HepG2 (cell line): ENCODE results near the gene NDUFB5. TPM values are rescaled to one million over a fixed set of nuclear protein-coding genes. Genes with fewer than 3 reads are reported as not detected.

Experiments
- ATAC-seq: fragments of 200-7000 bp; cut with Tn5 transposase; 3 replicates; pipeline ENCODE4 v1.9.1; 2020; ENCODE audit warnings: mild to moderate bottlenecking, moderate library complexity
- BruUV-seq: library from RNA; stranded (reverse); fragments of 400-500 nt; replicated peaks from 2 replicates; lab custom pipeline; 2021; lab: Mats Ljungman, UMichigan
- CTCF ChIA-PET: fragments of 300-600 bp; formaldehyde crosslinking; extraction: SDS; loops from one replicate; lab custom pipeline; 2021; ENCODE audit warnings: low total read pairs, inconsistent platforms, low intra/inter-chr PET ratio; lab: Yijun Ruan, JAX
- POLR2A ChIA-PET: fragments of 350-600 bp; sonication (Branson Sonifier 250); formaldehyde crosslinking; loops from one replicate; lab custom pipeline; 2020; ENCODE audit warnings: antibody characterized with exemption, inconsistent platforms; lab: Yijun Ruan, JAX
- DNase-seq: peaks from one replicate; pipeline ENCODE4 v3.0.0-alpha.2; 2015; ENCODE audit warnings: low spot score
- FAIRE-seq: peaks from 3 replicates; lab custom pipeline; 2011; peaks lifted over from hg19 to GRCh38; lab: Jason Lieb, UNC
- H2AFZ ChIP-seq: one replicate; pipeline ENCODE4 v1.6.1; 2011; ENCODE audit warnings: low read length, inconsistent platforms
- H3K27ac ChIP-seq: fragments of 300-600 bp; 3 replicates; pipeline ENCODE4 v1.8.0; 2011; ENCODE audit warnings: mixed run types, mild to moderate bottlenecking, mixed read lengths, low read length, inconsistent platforms; ENCODE audit not compliant: insufficient read depth; ENCODE audit errors: extremely low read length
- H3K27me3 ChIP-seq, 2 experiments: fragments of 200-600 bp in 1 of 2; 2 replicates in 1 of 2; 3 replicates in 1 of 2; pipeline versions ENCODE4 v1.6.0 to v1.8.0; 2011; ENCODE audit warnings: low read length in 2 of 2, mild to moderate bottlenecking in 2 of 2, moderate library complexity in 2 of 2, inconsistent platforms in 1 of 2; ENCODE audit not compliant: insufficient read depth in 2 of 2, control insufficient read depth in 1 of 2
- H3K36me3 ChIP-seq, 2 experiments: fragments of 200-600 bp in 1 of 2; replicated peaks in 1 of 2; 2 replicates in 1 of 2; 3 replicates in 1 of 2; pipeline versions ENCODE4 v1.5.1 to v1.8.0; 2011; ENCODE audit warnings: low read length in 2 of 2, inconsistent platforms in 1 of 2; ENCODE audit not compliant: insufficient read depth in 2 of 2, control insufficient read depth in 1 of 2
- H3K4me1 ChIP-seq: 2 replicates; pipeline ENCODE4 v1.5.1; 2012; ENCODE audit warnings: low read length, inconsistent platforms; ENCODE audit not compliant: insufficient read depth
- H3K4me2 ChIP-seq: 2 replicates; pipeline ENCODE4 v1.6.0; 2011; ENCODE audit warnings: low read depth, low read length, inconsistent platforms
- H3K4me3 ChIP-seq, 3 experiments: fragments of 200-600 bp in 1 of 3; sonication (generic), shearing (Covaris generic) in 1 of 3; replicated peaks in 1 of 3; 2 replicates each; pipeline ENCODE4 v1.5.1; 2011 to 2016; ENCODE audit warnings: low read length in 3 of 3, inconsistent platforms in 2 of 3, low read depth in 2 of 3, mild to moderate bottlenecking in 2 of 3, control low read depth in 1 of 3, mixed read lengths in 1 of 3; ENCODE audit not compliant: insufficient read depth in 1 of 3
- H3K79me2 ChIP-seq: one replicate; pipeline ENCODE4 v1.6.1; 2011; ENCODE audit warnings: low read length, inconsistent platforms; ENCODE audit not compliant: insufficient read depth
- H3K9ac ChIP-seq: 2 replicates; pipeline ENCODE4 v1.6.0; 2011; ENCODE audit warnings: mild to moderate bottlenecking, low read depth, low read length, inconsistent platforms; ENCODE audit not compliant: insufficient read depth
- H3K9me3 ChIP-seq: 2 replicates; pipeline ENCODE4 v1.5.1; 2012; ENCODE audit warnings: mild to moderate bottlenecking, low read length
- H4K20me1 ChIP-seq: 2 replicates; pipeline ENCODE4 v1.6.0; 2011; ENCODE audit warnings: inconsistent platforms, mild to moderate bottlenecking, low read length, moderate library complexity; ENCODE audit not compliant: insufficient read depth
- NFE2L2 ChIP-seq: fragments of 150-350 bp; IDR thresholded peaks from 2 replicates; pipeline ENCODE4 v1.6.1; 2014; ENCODE audit warnings: low read length
- NR2C2 ChIP-seq: sonication (generic); formaldehyde crosslinking; IDR thresholded peaks from 2 replicates; pipeline ENCODE4 v1.4.0; 2020; ENCODE audit warnings: missing genetic modification reagents, mild to moderate bottlenecking, moderate library complexity, borderline replicate concordance
- SSRP1 ChIP-seq: IDR thresholded peaks from 2 replicates; pipeline ENCODE4 v1.6.1; 2016; ENCODE audit warnings: control low read depth
- ZNF12 ChIP-seq: sonication (generic); formaldehyde crosslinking; IDR thresholded peaks from 2 replicates; pipeline ENCODE4 v1.5.0; 2020; ENCODE audit warnings: missing genetic modification reagents
- ZNF550 ChIP-seq: sonication (generic); formaldehyde crosslinking; IDR thresholded peaks from 2 replicates; pipeline ENCODE4 v1.4.0; 2020; ENCODE audit warnings: mild to moderate bottlenecking, missing genetic modification reagents, borderline replicate concordance
- ZNF878 ChIP-seq: sonication (generic); formaldehyde crosslinking; IDR thresholded peaks from 2 replicates; pipeline ENCODE4 v1.8.1; 2023; ENCODE audit warnings: mild to moderate bottlenecking, missing genetic modification reagents, moderate library complexity
- WGBS: methylation state at CpG from one replicate; pipeline ENCODE4 v1.1.6; 2017; ENCODE audit warnings: low lambda C conversion rate; 5-methylcytosine and 5-hydroxymethylcytosine counted together
- in situ Hi-C: cut with HindIII; loops from 2 replicates; pipeline ENCODE4 v1.10.0; 2017; ENCODE audit warnings: low pct_unique_long_range_greater_than_20kb; ENCODE audit not compliant: extremely low pct_ligation_motif_present
- intact Hi-C: fragments of 100-400 bp; cut with micrococcal nuclease; formaldehyde crosslinking; loops from one replicate; pipeline ENCODE4 v1.10.0; 2022; ENCODE audit not compliant: unreplicated experiment
- polyA plus RNA-seq, 8 experiments: library from polyadenylated mRNA; depleted of rRNA in 3 of 8; stranded (reverse) in 7 of 8; unstranded in 1 of 8; fragments of >200 nt; fragmentation: Illumina TruSeq in 4 of 8; extraction: Trizol in 4 of 8; gene quantifications; 2 replicates each; pipeline versions ENCODE4 v1.2.1 to v1.2.3, GENCODE V29; 2011 to 2016; ENCODE audit warnings: low read depth in 4 of 8, missing spikeins in 1 of 8, mixed read lengths in 1 of 8; ENCODE audit not compliant: insufficient read depth in 1 of 8
- total RNA-seq, 5 experiments: library from RNA; depleted of rRNA; stranded (reverse); fragments of >200 nt; fragmentation: Illumina TruSeq; extraction: Trizol; gene quantifications; 2 replicates each; pipeline ENCODE4 v1.2.3, GENCODE V29; 2016; ENCODE audit warnings: low read depth in 1 of 5
- TF ChIP-seq, protein P1 (sequence below): sonication (generic); formaldehyde crosslinking; conservative IDR thresholded peaks from 2 replicates; pipeline ENCODE4 v1.4.0; 2020; ENCODE audit warnings: missing genetic modification reagents
- TF ChIP-seq, protein P2 (sequence below), 2 experiments: sonication (generic) in 1 of 2; formaldehyde crosslinking in 1 of 2; IDR thresholded peaks; 2 replicates each; pipeline versions ENCODE4 v1.5.1 to v1.6.1; 2011 to 2020; ENCODE audit warnings: borderline replicate concordance in 1 of 2, low read depth in 1 of 2, low read length in 1 of 2, mild to moderate bottlenecking in 1 of 2, missing genetic modification reagents in 1 of 2, moderate library complexity in 1 of 2

Gene NDUFB5
- total and polyA plus RNA-seq, 2 of the 13 experiments (the other 11 are each of a cell fraction or from before 2014, with no cell fraction given) = 43.3 to 120 TPM

DNA sequence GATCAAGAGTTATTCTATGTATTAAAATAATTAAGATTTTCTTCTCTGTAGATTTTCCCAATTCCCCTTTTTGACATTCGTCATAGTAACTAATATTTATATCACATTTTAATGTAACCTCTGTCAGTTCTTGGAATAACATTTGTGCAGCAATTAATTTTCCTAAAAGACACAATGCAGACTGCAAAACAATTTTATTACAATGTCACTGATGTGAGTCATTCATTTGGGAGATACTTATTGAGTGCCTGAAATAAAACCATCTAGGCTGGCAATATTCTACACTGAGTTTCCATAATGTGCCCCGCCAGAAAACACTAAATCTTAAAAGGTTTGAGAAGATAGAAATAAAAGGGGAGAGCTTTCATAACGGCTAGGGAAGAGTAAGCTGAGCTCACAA, 41.6 kb downstream of the NDUFB5 start:
- TF ChIP-seq SSRP1 (CRISPR knock-in tag) = no peak
- no peak for TF ChIP-seq NFE2L2
- TF ChIP-seq, all 625 proteins: peak for 0
- Histone ChIP-seq H3K79me2 (no peaks in the 10 kb centered on the region), H3K27ac (no peak overlapping the region), H2AFZ (no peak overlapping the region), H4K20me1 (no peaks in the 10 kb centered on the region), H3K27me3 (no peaks in the 10 kb centered on the region; a peak in 1 of 5 replicates), H3K4me2 (no peak overlapping the region), H3K4me1 (peaks cover 38% of the 10 kb centered on the region), H3K9me3 (no peaks in the 10 kb centered on the region), H3K9ac (no peak overlapping the region), H3K36me3 (no peaks in the 10 kb centered on the region), H3K4me3 (no peak overlapping the region)
- BruUV-seq = no TSS peak
- DNase-seq = no peak
- FAIRE-seq = no peak
- ChIA-PET CTCF (no interaction called here), POLR2A (no interaction called here)
- 91% methylated on average over 3 of the region's 3 CpGs for WGBS
- ATAC-seq = no peak
- intact Hi-C loops = loop anchor here (10.0 kb wide), 1 partner anchor 321 kb away; the partner anchor contains the start of gene ZNF639
- in situ Hi-C loops = no loop called here

DNA sequence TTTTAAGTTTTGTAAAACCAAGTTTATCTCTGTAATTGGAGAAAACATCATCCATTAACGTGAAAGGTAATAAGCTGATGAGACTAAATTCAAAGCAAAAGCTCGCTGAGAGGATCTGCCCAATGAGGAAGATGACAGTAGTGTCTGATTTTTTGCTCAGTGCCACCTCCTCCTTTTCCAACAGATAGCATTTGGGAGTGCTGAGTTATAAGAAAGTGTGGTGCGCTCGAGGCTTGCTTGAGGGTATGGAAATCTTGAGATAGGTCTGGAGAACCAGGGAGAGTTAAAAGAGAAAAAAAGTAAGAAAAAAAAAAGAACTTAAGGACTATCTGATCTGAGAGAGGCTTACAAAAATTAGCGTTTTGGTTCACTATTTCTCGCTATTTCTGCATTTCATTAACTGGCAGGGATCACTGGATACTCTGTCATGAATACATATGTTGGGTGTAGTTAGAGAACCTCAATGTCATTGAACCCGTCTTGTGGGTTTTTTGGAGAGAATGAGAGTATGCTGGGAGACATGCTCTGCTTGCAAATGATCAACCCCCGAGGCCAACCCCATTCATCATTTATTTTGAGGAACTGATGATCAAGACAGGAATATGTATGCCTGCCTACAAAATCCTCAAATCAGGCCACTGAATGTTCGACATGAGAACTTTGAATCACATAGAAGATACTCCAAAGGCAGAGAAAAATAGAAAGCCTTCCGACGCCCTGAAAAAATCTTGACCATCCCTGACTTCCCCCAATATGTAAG, 47.3 kb downstream of the NDUFB5 start:
- CTCF ChIA-PET = no interaction called here

More for the DNA sequence above, 47.3 kb downstream of the NDUFB5 start:
- Histone ChIP-seq H3K4me3 (peak overlapping the region; percentile 69 to 92 (median 77)), H3K4me1 (peaks cover 37% of the 10 kb centered on the region), H3K27me3 (no peaks in the 10 kb centered on the region), H3K36me3 (peaks cover 0 to 7% of the 10 kb centered on the region in 2 experiments; a peak in 2 of 5 replicates), H4K20me1 (no peaks in the 10 kb centered on the region), H3K79me2 (peaks cover 34% of the 10 kb centered on the region), H3K4me2 (peak overlapping the region; percentile 75), H3K9ac (peak overlapping the region; percentile 90), H3K27ac (peak overlapping the region; percentile 61), H3K9me3 (no peaks in the 10 kb centered on the region), H2AFZ (no peak overlapping the region)
- in situ Hi-C loops = no loop called here
- 63% methylated on average over 11 of the region's 11 CpGs for WGBS
- FAIRE-seq (no peak), DNase-seq (no peak), ATAC-seq (no peak)
- TSS peak; percentile 81 for BruUV-seq
- intact Hi-C loops = loop anchor here (5.0 kb wide), 2 partner anchors 35 to 80 kb away; no protein-coding TSS in a partner anchor
- POLR2A ChIA-PET = interaction anchor here (0.8 to 2.8 kb wide), 5 partner anchors 8 to 83 kb away, joined by 3 to 30 read pairs (median 7); partner anchors contain the start of genes MRPL47 and NDUFB5
- TF ChIP-seq, protein P1, sequence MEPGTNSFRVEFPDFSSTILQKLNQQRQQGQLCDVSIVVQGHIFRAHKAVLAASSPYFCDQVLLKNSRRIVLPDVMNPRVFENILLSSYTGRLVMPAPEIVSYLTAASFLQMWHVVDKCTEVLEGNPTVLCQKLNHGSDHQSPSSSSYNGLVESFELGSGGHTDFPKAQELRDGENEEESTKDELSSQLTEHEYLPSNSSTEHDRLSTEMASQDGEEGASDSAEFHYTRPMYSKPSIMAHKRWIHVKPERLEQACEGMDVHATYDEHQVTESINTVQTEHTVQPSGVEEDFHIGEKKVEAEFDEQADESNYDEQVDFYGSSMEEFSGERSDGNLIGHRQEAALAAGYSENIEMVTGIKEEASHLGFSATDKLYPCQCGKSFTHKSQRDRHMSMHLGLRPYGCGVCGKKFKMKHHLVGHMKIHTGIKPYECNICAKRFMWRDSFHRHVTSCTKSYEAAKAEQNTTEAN (CRISPR knock-in tag) = no peak
- TF ChIP-seq, protein P2, sequence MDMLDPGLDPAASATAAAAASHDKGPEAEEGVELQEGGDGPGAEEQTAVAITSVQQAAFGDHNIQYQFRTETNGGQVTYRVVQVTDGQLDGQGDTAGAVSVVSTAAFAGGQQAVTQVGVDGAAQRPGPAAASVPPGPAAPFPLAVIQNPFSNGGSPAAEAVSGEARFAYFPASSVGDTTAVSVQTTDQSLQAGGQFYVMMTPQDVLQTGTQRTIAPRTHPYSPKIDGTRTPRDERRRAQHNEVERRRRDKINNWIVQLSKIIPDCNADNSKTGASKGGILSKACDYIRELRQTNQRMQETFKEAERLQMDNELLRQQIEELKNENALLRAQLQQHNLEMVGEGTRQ (IDR thresholded peaks at IDR 0.05; ENCODE audit: low read depth, low read length) = no peak
- TF ChIP-seq, protein P2 (CRISPR knock-in tag; IDR thresholded peaks at IDR 0.05; ENCODE audit: borderline replicate concordance) = no peak
- TF ChIP-seq ZNF12 (CRISPR knock-in tag) = no peak
- 0 out of 2 replicates have a peak, but pooled peaks have one; percentile 0 for TF ChIP-seq NR2C2
- no peak for TF ChIP-seq ZNF550
- TF ChIP-seq ZNF878 (CRISPR knock-in tag) = peak; percentile 12; the same call in 1 of the 2 replicates
